ENCODE measurements around the gene GH2. TPM values are rescaled to one million over a fixed set of nuclear protein-coding genes. Genes with fewer than 3 reads are reported as not detected.
"Not testable (repeated sequence)": the region's sequence is repeated elsewhere in the genome, so short reads cannot be mapped to it uniquely, and the experiment has no call there.

GH2 gene
- total RNA-seq, 1 donor from 2014 or later, result not detected

DNA sequence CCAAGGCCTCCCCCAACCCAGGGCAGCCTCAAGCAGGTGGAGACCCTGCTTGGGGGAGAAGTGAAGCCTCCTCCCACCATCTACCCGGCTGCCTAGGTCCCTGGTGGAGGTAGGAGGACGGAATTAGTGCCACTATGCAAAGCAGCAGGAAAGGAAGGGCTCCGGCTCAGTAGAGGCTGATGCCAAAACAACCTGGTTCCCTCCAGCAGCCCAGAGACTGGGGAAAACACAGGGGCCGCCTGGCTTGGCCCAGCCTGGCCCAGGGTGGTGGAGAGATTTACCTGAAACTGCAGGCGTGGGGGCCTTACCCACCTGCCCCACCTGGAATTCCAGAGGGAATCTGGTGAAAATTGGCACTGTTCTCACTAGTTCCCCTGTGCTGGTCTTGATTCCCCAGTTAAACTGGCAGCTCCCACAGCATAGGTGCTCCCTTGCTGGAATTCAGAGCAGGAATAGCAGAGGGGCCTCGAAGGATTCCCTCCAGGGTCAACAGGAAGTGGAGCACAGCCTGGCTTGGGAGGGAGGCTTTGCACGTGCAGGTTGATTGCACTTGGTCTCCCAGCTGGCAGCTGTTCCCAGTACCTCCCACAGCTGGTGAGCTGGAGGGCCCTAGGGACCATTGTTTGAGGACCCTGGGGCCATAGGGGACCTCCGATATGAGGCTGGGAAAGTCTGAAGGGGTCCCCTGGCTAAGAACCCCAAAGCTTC lies 45.9 kb upstream of the GH2 start:
- H3K4me3 ChIP-seq, result no peak overlapping the region
- no peaks in the 10 kb centered on the region for H3K27me3 ChIP-seq (ENCODE audit: low read depth)
- TF ChIP-seq, protein P1, sequence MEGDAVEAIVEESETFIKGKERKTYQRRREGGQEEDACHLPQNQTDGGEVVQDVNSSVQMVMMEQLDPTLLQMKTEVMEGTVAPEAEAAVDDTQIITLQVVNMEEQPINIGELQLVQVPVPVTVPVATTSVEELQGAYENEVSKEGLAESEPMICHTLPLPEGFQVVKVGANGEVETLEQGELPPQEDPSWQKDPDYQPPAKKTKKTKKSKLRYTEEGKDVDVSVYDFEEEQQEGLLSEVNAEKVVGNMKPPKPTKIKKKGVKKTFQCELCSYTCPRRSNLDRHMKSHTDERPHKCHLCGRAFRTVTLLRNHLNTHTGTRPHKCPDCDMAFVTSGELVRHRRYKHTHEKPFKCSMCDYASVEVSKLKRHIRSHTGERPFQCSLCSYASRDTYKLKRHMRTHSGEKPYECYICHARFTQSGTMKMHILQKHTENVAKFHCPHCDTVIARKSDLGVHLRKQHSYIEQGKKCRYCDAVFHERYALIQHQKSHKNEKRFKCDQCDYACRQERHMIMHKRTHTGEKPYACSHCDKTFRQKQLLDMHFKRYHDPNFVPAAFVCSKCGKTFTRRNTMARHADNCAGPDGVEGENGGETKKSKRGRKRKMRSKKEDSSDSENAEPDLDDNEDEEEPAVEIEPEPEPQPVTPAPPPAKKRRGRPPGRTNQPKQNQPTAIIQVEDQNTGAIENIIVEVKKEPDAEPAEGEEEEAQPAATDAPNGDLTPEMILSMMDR (IDR thresholded peaks at IDR 0.05), result no peak
- H3K9me3 ChIP-seq, result no peaks in the 10 kb centered on the region
- intact Hi-C loops (cut with DNase I), result no loop called here
- H3K27ac ChIP-seq, result no peak overlapping the region
- H3K36me3 ChIP-seq, result no peaks in the 10 kb centered on the region
- peaks cover 20% of the 10 kb centered on the region for H3K4me1 ChIP-seq
- ATAC-seq, result no peak
- DNase-seq, result peak; percentile 14

- no peak overlapping the region for H3K27ac ChIP-seq
- H3K27me3 ChIP-seq (ENCODE audit: low read depth), result no peaks in the 10 kb centered on the region
- no peaks in the 10 kb centered on the region for H3K36me3 ChIP-seq
- intact Hi-C loops (cut with DNase I), result no loop called here
- TF ChIP-seq, protein P1 (IDR thresholded peaks at IDR 0.05), result no peak
- ATAC-seq (no peak), DNase-seq (no peak)
- H3K9me3 ChIP-seq, result no peaks in the 10 kb centered on the region
- no peak overlapping the region for H3K4me3 ChIP-seq
- peaks cover 7% of the 10 kb centered on the region for H3K4me1 ChIP-seq
Observed at GRCh38 chr17:63926164-63926563, 44.4 kb upstream of the GH2 start.

DNA sequence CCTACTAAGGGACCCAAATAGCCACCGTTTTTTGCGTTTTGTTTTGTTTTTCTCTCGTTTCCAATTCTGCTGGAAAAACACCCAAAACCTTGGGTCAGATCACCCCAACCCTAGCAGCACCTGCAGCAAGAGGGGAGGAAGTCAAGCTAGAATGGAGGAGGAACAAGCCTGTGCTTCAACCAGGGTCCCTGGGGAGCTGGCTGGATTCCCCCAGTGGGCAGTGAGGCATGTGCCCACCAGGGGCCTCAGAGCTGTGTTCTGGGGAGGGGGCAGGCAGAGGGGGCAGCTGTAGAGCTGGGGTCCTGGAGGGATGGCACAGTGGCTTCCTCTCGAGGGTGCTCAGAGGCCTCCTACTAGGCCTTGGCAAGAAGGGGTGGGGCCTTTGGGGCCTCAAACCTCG lies 43.9 kb upstream of the GH2 start:
- Histone ChIP-seq H3K4me3 (no peak overlapping the region), H3K27ac (no peak overlapping the region), H3K9me3 (no peaks in the 10 kb centered on the region), H3K36me3 (no peaks in the 10 kb centered on the region), H3K4me1 (peaks cover 1% of the 10 kb centered on the region), H3K27me3 (ENCODE audit: low read depth) (no peaks in the 10 kb centered on the region)
- ATAC-seq, result no peak
- intact Hi-C loops (cut with DNase I), result no loop called here
- DNase-seq, result peak; percentile 14
- TF ChIP-seq, protein P1 (IDR thresholded peaks at IDR 0.05), result no peak

GRCh38 chr17:63922402-63922801 lies 40.7 kb upstream of the GH2 start:
- H3K27ac ChIP-seq; H3K4me3 ChIP-seq; H3K4me1 ChIP-seq; ATAC-seq; H3K36me3 ChIP-seq; H3K9me3 ChIP-seq; intact Hi-C loops (cut with DNase I); H3K27me3 ChIP-seq (ENCODE audit: low read depth): not testable (repeated sequence)
- peak; percentile 3 for DNase-seq

- H3K4me1 ChIP-seq; intact Hi-C loops (cut with DNase I); H3K27me3 ChIP-seq (ENCODE audit: low read depth); H3K4me3 ChIP-seq; DNase-seq; H3K27ac ChIP-seq; H3K9me3 ChIP-seq; ATAC-seq; H3K36me3 ChIP-seq: not testable (repeated sequence)
Observed at GRCh38 chr17:63920779-63921178, 39.0 kb upstream of the GH2 start.

DNA sequence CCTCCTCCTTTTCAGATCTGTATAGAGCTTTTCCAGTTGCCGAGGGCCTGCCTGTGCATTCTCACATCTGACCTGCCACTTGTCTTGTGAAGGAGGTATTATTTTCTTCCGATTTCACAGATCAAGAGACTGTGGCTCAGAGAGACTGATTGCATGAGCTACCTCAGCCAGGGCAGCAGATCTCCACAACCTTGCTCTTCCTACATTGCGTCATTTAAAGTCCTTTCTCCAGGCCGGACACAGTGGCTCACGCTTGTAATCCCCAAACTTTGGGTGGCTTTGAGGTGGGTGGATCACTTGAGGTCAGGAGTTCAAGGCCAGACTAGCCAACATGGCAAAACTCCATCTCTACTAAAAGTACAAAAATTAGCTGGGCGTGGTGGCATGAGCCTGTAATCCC lies 38.3 kb upstream of the GH2 start:
- H3K27me3 ChIP-seq (ENCODE audit: low read depth); intact Hi-C loops (cut with DNase I); DNase-seq; H3K36me3 ChIP-seq; H3K4me1 ChIP-seq; ATAC-seq; H3K9me3 ChIP-seq; H3K27ac ChIP-seq; H3K4me3 ChIP-seq: not testable (repeated sequence)

DNA sequence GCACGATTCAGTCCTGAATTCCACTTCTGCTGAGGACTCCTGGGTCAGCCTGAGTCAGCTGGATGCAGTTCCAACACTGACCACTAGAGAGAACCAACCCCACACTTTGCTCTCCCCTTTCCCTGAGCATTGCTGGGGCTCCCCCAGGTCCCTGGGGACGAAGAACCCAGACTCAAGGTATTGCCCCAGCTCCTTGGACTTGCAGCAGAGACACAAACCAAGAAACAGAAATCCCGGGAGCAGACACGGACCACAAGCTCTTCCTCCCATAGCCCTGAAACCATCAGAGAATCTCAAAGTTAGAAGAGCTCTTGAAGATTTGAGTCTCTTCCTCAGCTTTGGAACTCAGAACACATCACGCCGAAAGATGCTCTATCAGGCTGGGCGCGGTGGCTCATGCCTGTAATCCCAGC lies 37.6 kb upstream of the GH2 start:
- Histone ChIP-seq H3K36me3 (no peaks in the 10 kb centered on the region), H3K9me3 (no peaks in the 10 kb centered on the region), H3K27me3 (ENCODE audit: low read depth) (peaks cover 5% of the 10 kb centered on the region), H3K4me3 (no peak overlapping the region), H3K4me1 (no peaks in the 10 kb centered on the region), H3K27ac (no peak overlapping the region)
- intact Hi-C loops (cut with DNase I), result no loop called here
- DNase-seq (no peak), ATAC-seq (peak; percentile 89 to 91)
- TF ChIP-seq, protein P1 (IDR thresholded peaks at IDR 0.05), result peak; percentile 94

- H3K4me3 ChIP-seq; H3K27ac ChIP-seq; H3K36me3 ChIP-seq; ATAC-seq; H3K9me3 ChIP-seq; H3K4me1 ChIP-seq; H3K27me3 ChIP-seq (ENCODE audit: low read depth); intact Hi-C loops (cut with DNase I): not testable (repeated sequence)
- peak; percentile 26 for DNase-seq
Observed at GRCh38 chr17:63918789-63919305, 37.1 kb upstream of the GH2 start, which contains the start of gene GH1. GH1 (minus strand) TSS chr17:63918839; CDS start chr17:63918776, 63 bp downstream.

All from lower lobe of right lung (tissue), 2 donors.